Measurements from ENCODE around the gene CDK2. TPM values are rescaled to one million over a fixed set of nuclear protein-coding genes. Genes with fewer than 3 reads are reported as not detected.

CDK2 gene
- total and polyA plus RNA-seq, 9 donors, result 18.3 to 33.9 (median 30.7) TPM

DNA sequence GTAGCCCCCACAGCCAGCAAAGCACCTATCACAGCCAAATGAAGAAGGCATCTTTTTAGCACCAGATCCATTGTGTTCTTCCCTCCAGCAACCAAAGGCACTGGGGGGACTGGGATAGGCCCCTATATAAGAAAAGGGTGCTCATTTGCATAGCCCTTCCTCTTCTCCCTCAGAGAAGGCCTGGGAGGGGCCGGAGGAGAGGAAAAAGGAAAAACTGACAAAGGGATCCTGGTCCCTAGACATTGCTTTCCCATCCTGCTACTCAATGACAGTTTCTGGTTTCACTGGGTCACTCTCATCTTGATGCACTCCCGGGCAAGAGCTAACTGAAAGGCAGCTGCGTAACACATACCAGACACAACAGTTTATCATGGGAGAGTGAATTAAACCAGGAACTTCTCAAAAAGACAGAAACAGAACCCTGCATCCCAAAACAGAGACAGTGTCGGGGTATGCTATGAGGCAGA lies 656 bp upstream of the CDK2 start, which contains the start of gene PMEL:
PMEL (minus strand) TSS at position 102 of the 467 bp plus-strand sequence; CDS start at position 71, 31 bp downstream.
- Histone ChIP-seq H3K27me3 (no peaks in the 10 kb centered on the region), H3K9me3 (no peaks in the 10 kb centered on the region), H3K36me3 (no peaks in the 10 kb centered on the region), H3K4me1 (ENCODE audit: insufficient read depth) (peaks cover 9% of the 10 kb centered on the region), H3K4me3 (peak within 1 kb of the TSS; percentile 73), H3K27ac (peak within 1 kb of the TSS; percentile 59 to 89)
- TF ChIP-seq POLR2A (IDR thresholded peaks at IDR 0.05), result no peak
- no peak for TF ChIP-seq CTCF (IDR thresholded peaks at IDR 0.05)
- TF ChIP-seq EP300 (IDR thresholded peaks at IDR 0.05), result no peak
- WGBS, 3 donors, result 4 to 10% (median 7%) methylated on average over 4 of the region's 4 CpGs
- DNase-seq, result no peak
- intact Hi-C loops (cut with DNase I), result no loop called here

- no peak for TF ChIP-seq CTCF (IDR thresholded peaks at IDR 0.05)
- no peak for TF ChIP-seq POLR2A (IDR thresholded peaks at IDR 0.05)
- no peak for TF ChIP-seq EP300 (IDR thresholded peaks at IDR 0.05)
- H3K27ac ChIP-seq, result no peak overlapping the region
These were observed 2.7 kb downstream of the CDK2 start for GRCh38 chr12:55969356-55969755.

DNA sequence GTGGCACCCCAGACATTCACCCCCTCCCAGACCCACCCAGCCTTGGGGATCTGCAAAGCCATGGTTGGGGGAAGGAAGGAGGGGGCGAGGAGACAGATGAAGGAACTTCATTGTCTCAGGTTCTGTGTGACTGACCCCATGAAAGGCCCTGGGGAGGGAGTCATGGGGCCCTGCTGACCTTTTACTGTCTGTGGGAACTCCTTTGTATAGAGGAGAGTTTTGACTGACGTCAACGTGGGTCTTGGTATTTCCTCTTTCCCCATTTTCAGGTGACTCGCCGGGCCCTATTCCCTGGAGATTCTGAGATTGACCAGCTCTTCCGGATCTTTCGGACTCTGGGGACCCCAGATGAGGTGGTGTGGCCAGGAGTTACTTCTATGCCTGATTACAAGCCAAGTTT lies 4.1 kb downstream of the CDK2 start:
- no peak for DNase-seq
- no peak overlapping the region for H3K27ac ChIP-seq
- WGBS, 3 donors, result 88 to 90% (median 89%) methylated on average over 7 of the region's 7 CpGs
- no peaks in the 10 kb centered on the region for H3K36me3 ChIP-seq
- TF ChIP-seq POLR2A (IDR thresholded peaks at IDR 0.05) (no peak), CTCF (IDR thresholded peaks at IDR 0.05) (no peak), EP300 (IDR thresholded peaks at IDR 0.05) (no peak)
- H3K4me3 ChIP-seq, result no peak overlapping the region
- no peaks in the 10 kb centered on the region for H3K9me3 ChIP-seq
- no peaks in the 10 kb centered on the region for H3K27me3 ChIP-seq
- H3K4me1 ChIP-seq (ENCODE audit: insufficient read depth), result peaks cover 9% of the 10 kb centered on the region
- intact Hi-C loops (cut with DNase I), result loop anchor here in 1 of 4 donors (5.0 kb wide), 1 partner anchor 38 kb away; the partner anchor contains the start of gene DGKA

More at GRCh38 chr12:55969356-55969755, 2.7 kb downstream of the CDK2 start:
- Histone ChIP-seq H3K4me1 (ENCODE audit: insufficient read depth) (peaks cover 9% of the 10 kb centered on the region), H3K9me3 (no peaks in the 10 kb centered on the region), H3K27me3 (no peaks in the 10 kb centered on the region), H3K4me3 (no peak overlapping the region), H3K36me3 (no peaks in the 10 kb centered on the region)
- DNase-seq, result no peak
- intact Hi-C loops (cut with DNase I), result no loop called here
- WGBS, 3 donors, result 12 to 46% (median 39%) methylated on average over 4 of the region's 4 CpGs

GRCh38 chr12:55972042-55972441 lies 5.4 kb downstream of the CDK2 start:
- DNase-seq, result no peak
- H3K27me3 ChIP-seq, result no peaks in the 10 kb centered on the region
- intact Hi-C loops (cut with DNase I), result loop anchor here in 1 of 4 donors (5.0 kb wide), 1 partner anchor 40 kb away; the partner anchor contains the start of gene DGKA
- H3K27ac ChIP-seq, result no peak overlapping the region
- no peaks in the 10 kb centered on the region for H3K9me3 ChIP-seq
- 27 to 47% (median 36%) methylated on average over 3 of the region's 3 CpGs for WGBS, 3 donors
- peaks cover 9% of the 10 kb centered on the region for H3K4me1 ChIP-seq (ENCODE audit: insufficient read depth)
- no peak for TF ChIP-seq EP300 (IDR thresholded peaks at IDR 0.05)
- no peak for TF ChIP-seq CTCF (IDR thresholded peaks at IDR 0.05)
- no peak for TF ChIP-seq POLR2A (IDR thresholded peaks at IDR 0.05)
- no peak overlapping the region for H3K4me3 ChIP-seq
- H3K36me3 ChIP-seq, result no peaks in the 10 kb centered on the region

Data from ovary (tissue), 9 donors.